Loucy (cell line): ENCODE measurements around the gene KIF2C.

Experiments
- EZH2phosphoT487 ChIP-seq: fragments of 200-600 bp; IDR thresholded peaks from 2 replicates; pipeline ENCODE4 v1.6.1; 2018; ENCODE audit warnings: antibody characterized with exemption, mild to moderate bottlenecking, moderate library complexity, borderline replicate concordance
- TF ChIP-seq, protein P1 (sequence below): fragments of 200-600 bp; sonication (generic); conservative IDR thresholded peaks from 2 replicates; pipeline ENCODE4 v1.5.1; 2014; ENCODE audit warnings: mild to moderate bottlenecking, antibody characterized with exemption, low read length

GRCh38 chr1:44705470-44705869 is 34.2 kb upstream of the KIF2C start:
- TF ChIP-seq, protein P1, sequence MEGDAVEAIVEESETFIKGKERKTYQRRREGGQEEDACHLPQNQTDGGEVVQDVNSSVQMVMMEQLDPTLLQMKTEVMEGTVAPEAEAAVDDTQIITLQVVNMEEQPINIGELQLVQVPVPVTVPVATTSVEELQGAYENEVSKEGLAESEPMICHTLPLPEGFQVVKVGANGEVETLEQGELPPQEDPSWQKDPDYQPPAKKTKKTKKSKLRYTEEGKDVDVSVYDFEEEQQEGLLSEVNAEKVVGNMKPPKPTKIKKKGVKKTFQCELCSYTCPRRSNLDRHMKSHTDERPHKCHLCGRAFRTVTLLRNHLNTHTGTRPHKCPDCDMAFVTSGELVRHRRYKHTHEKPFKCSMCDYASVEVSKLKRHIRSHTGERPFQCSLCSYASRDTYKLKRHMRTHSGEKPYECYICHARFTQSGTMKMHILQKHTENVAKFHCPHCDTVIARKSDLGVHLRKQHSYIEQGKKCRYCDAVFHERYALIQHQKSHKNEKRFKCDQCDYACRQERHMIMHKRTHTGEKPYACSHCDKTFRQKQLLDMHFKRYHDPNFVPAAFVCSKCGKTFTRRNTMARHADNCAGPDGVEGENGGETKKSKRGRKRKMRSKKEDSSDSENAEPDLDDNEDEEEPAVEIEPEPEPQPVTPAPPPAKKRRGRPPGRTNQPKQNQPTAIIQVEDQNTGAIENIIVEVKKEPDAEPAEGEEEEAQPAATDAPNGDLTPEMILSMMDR, result no peak
- no peak for TF ChIP-seq EZH2phosphoT487
